Measurements from ENCODE around the gene ATCAY.

DNA sequence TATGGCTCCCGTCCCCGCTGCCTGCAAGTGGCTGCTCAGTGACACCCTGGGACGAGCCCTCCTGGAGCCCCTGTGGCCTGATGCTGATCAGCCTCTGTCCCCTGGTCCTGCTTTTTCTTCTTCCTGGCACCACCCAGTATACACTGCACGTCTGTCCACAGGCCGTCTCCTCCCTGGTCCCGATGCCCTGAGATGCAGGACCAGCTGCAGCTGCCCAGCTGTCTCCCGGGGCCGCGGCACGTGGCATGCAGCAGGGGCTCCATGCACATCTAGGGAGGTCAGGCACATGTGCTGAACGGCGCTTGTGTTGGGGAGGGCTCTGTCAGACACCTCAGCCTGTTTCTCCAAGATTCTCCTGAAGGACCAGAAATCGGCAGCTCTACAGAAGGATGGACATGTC is 41.8 kb upstream of the ATCAY start:
- TF ChIP-seq, protein P1, sequence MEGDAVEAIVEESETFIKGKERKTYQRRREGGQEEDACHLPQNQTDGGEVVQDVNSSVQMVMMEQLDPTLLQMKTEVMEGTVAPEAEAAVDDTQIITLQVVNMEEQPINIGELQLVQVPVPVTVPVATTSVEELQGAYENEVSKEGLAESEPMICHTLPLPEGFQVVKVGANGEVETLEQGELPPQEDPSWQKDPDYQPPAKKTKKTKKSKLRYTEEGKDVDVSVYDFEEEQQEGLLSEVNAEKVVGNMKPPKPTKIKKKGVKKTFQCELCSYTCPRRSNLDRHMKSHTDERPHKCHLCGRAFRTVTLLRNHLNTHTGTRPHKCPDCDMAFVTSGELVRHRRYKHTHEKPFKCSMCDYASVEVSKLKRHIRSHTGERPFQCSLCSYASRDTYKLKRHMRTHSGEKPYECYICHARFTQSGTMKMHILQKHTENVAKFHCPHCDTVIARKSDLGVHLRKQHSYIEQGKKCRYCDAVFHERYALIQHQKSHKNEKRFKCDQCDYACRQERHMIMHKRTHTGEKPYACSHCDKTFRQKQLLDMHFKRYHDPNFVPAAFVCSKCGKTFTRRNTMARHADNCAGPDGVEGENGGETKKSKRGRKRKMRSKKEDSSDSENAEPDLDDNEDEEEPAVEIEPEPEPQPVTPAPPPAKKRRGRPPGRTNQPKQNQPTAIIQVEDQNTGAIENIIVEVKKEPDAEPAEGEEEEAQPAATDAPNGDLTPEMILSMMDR (IDR thresholded peaks at IDR 0.05): no peak
- no peak for TF ChIP-seq POLR2A (IDR thresholded peaks at IDR 0.05)
